ENCODE measurements around the gene MVD.

- TF ChIP-seq CTCF (conservative IDR thresholded peaks at IDR 0.05; ENCODE audit: low read depth, low read length) (no peak), SMC3 (IDR thresholded peaks at IDR 0.05; ENCODE audit: low read depth, low read length) (no peak)
Observed at GRCh38 chr16:88624481-88624880, 38.4 kb downstream of the MVD start.
